Ishikawa (cell line): ENCODE measurements around the gene STARD8.

Source experiments
- CEBPB ChIP-seq: IDR thresholded peaks from 2 replicates; pipeline ENCODE4 v1.6.1; 2012
- CREB1 ChIP-seq: IDR thresholded peaks from 2 replicates; pipeline ENCODE4 v1.6.1; 2012; ENCODE audit warnings: low read depth
- EGR1 ChIP-seq: IDR thresholded peaks from 2 replicates; pipeline ENCODE4 v1.6.1; 2012
- EP300 ChIP-seq: IDR thresholded peaks from 2 replicates; pipeline ENCODE4 v1.6.1; 2012; ENCODE audit warnings: borderline replicate concordance
- FOXM1 ChIP-seq: IDR thresholded peaks from 2 replicates; pipeline ENCODE4 v1.6.1; 2012; ENCODE audit warnings: low read depth, borderline replicate concordance
- NFIC ChIP-seq: IDR thresholded peaks from 2 replicates; pipeline ENCODE4 v1.6.1; 2012
- RAD21 ChIP-seq: IDR thresholded peaks from 2 replicates; pipeline ENCODE4 v1.6.1; 2012; ENCODE audit warnings: low read depth
- TAF1 ChIP-seq: IDR thresholded peaks from 2 replicates; pipeline ENCODE4 v1.6.1; 2012; ENCODE audit warnings: low read depth, mild to moderate bottlenecking
- TCF12 ChIP-seq: IDR thresholded peaks from 2 replicates; pipeline ENCODE4 v1.6.1; 2012; ENCODE audit warnings: low read depth
- TEAD4 ChIP-seq: IDR thresholded peaks from 2 replicates; pipeline ENCODE4 v1.6.1; 2012
- YY1 ChIP-seq: IDR thresholded peaks from 2 replicates; pipeline ENCODE4 v1.6.1; 2012; ENCODE audit warnings: low read depth
- ZBTB7A ChIP-seq: IDR thresholded peaks from 2 replicates; pipeline ENCODE4 v1.6.1; 2012; ENCODE audit warnings: low read depth
- TF ChIP-seq, protein P1 (sequence below): IDR thresholded peaks from 2 replicates; pipeline ENCODE4 v1.6.1; 2012
- TF ChIP-seq, protein P2 (sequence below): IDR thresholded peaks from 2 replicates; pipeline ENCODE4 v1.6.1; 2012
- TF ChIP-seq, protein P3 (sequence below): IDR thresholded peaks from 2 replicates; pipeline ENCODE4 v1.6.1; 2012; ENCODE audit warnings: low read depth, mild to moderate bottlenecking

STARD8 gene

GRCh38 chrX:68660746-68661145 is 13.3 kb downstream of the STARD8 start:
- TF ChIP-seq YY1, result no peak
- no peak for TF ChIP-seq CEBPB
- TF ChIP-seq TEAD4, result no peak
- no peak for TF ChIP-seq FOXM1

GRCh38 chrX:68665502-68665901 is 18.0 kb downstream of the STARD8 start:
- TF ChIP-seq TAF1 (no peak), EGR1 (no peak), TEAD4 (no peak), FOXM1 (no peak), YY1 (no peak), NFIC (no peak), TCF12 (no peak), ZBTB7A (no peak), CEBPB (no peak), RAD21 (no peak), CREB1 (no peak), EP300 (no peak)
- TF ChIP-seq, protein P1, sequence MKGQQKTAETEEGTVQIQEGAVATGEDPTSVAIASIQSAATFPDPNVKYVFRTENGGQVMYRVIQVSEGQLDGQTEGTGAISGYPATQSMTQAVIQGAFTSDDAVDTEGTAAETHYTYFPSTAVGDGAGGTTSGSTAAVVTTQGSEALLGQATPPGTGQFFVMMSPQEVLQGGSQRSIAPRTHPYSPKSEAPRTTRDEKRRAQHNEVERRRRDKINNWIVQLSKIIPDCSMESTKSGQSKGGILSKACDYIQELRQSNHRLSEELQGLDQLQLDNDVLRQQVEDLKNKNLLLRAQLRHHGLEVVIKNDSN, result no peak
- TF ChIP-seq, protein P2, sequence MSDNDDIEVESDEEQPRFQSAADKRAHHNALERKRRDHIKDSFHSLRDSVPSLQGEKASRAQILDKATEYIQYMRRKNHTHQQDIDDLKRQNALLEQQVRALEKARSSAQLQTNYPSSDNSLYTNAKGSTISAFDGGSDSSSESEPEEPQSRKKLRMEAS, result no peak
- TF ChIP-seq, protein P3, sequence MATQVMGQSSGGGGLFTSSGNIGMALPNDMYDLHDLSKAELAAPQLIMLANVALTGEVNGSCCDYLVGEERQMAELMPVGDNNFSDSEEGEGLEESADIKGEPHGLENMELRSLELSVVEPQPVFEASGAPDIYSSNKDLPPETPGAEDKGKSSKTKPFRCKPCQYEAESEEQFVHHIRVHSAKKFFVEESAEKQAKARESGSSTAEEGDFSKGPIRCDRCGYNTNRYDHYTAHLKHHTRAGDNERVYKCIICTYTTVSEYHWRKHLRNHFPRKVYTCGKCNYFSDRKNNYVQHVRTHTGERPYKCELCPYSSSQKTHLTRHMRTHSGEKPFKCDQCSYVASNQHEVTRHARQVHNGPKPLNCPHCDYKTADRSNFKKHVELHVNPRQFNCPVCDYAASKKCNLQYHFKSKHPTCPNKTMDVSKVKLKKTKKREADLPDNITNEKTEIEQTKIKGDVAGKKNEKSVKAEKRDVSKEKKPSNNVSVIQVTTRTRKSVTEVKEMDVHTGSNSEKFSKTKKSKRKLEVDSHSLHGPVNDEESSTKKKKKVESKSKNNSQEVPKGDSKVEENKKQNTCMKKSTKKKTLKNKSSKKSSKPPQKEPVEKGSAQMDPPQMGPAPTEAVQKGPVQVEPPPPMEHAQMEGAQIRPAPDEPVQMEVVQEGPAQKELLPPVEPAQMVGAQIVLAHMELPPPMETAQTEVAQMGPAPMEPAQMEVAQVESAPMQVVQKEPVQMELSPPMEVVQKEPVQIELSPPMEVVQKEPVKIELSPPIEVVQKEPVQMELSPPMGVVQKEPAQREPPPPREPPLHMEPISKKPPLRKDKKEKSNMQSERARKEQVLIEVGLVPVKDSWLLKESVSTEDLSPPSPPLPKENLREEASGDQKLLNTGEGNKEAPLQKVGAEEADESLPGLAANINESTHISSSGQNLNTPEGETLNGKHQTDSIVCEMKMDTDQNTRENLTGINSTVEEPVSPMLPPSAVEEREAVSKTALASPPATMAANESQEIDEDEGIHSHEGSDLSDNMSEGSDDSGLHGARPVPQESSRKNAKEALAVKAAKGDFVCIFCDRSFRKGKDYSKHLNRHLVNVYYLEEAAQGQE, result no peak

DNA sequence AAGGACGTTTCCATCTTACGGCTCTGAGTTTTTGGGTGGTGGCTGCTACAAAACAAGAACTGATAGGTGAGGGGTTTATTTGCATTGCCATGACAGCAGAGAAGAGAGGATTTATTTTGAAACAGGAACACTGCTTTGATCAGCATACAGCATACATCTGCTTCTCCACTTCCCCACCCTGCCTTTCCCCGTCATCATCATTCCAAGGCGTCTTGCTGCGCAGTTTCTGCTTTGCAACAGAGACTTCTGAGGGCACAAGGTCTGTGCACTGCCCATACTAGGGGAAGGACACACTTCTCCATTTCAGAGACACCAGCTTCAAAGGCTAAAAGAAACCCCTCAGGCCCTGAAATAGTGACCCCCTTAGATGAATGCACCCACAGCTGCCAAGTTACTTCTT is 19.1 kb downstream of the STARD8 start:
- TF ChIP-seq TCF12 (no peak), RAD21 (no peak), YY1 (no peak), FOXM1 (no peak), NFIC (no peak), CREB1 (no peak), TEAD4 (no peak), TAF1 (no peak), EGR1 (no peak), EP300 (no peak), ZBTB7A (no peak), CEBPB (no peak)
- TF ChIP-seq, protein P3, result no peak
- TF ChIP-seq, protein P1, result no peak
- TF ChIP-seq, protein P2, result no peak

DNA sequence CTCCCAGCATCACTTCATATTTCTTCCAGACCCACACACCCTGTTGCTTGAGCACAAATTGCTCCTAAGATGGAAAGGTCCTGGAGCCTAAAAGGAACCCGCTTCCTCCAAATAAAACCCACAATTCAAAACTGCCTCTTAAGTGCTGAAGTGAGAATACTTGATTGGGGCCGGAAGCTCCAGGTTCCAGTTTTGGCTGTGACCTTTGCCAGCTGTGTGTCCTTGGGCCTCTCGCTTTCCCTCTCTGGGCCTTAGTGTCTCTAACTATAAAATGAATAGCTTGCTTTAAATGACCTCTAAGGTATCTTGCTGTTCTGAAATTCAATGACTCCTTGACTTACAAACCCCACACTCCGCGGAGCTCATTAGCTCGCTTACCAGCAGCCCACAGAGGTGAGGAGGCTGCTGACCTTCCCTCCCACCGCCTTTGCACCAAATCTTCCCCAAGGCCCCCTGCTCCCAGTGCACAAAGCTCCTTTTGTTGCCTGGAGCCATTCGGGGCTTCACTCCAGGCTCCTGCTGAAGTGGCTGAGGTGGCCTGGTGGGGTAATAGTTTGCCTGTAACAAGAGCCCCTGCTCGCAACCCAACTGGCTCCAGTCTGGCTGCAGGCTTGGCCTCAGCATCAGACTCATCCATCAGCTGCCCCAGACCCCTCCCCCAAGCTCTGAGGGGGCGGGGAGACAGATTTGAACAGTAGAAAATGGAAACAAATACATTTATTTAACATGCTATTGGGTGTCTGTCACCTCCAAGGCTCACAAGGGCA is 21.8 kb downstream of the STARD8 start:
- TF ChIP-seq NFIC (no peak), EGR1 (no peak), CEBPB (no peak), YY1 (no peak), ZBTB7A (no peak), TAF1 (no peak), RAD21 (no peak), EP300 (no peak), TCF12 (no peak), FOXM1 (no peak), CREB1 (no peak)
- TF ChIP-seq, protein P2, result no peak
- TF ChIP-seq, protein P3, result no peak
